ENCODE data around the gene MAB21L4.

MAB21L4 gene

DNA sequence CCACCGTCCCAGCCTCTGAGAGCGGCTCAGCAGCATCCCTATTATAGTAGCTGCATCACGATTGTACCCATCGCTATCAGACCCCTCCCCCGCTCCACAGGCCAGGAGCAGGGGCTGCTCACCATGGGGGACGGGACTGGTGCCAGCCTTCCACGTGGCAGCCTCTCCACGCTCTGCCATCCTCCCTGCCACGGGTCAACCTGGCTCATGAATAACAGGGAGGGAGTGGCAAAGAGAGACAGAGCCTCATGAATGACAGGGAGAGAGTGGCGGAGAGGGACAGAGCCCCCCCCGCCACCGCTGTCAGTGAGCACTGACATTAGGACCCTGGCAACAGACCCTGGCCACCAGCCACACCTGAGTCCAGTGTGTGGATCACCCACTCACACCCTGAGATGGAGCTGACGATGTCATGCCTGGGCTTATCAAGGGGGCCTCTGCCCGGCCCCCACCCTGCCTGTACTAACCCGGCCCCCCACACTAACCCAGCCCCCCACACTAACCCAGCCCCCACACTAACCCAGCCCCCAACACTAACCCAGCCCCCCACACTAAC, 27.1 kb upstream of the MAB21L4 start:
- DNase-seq: no peak

DNA sequence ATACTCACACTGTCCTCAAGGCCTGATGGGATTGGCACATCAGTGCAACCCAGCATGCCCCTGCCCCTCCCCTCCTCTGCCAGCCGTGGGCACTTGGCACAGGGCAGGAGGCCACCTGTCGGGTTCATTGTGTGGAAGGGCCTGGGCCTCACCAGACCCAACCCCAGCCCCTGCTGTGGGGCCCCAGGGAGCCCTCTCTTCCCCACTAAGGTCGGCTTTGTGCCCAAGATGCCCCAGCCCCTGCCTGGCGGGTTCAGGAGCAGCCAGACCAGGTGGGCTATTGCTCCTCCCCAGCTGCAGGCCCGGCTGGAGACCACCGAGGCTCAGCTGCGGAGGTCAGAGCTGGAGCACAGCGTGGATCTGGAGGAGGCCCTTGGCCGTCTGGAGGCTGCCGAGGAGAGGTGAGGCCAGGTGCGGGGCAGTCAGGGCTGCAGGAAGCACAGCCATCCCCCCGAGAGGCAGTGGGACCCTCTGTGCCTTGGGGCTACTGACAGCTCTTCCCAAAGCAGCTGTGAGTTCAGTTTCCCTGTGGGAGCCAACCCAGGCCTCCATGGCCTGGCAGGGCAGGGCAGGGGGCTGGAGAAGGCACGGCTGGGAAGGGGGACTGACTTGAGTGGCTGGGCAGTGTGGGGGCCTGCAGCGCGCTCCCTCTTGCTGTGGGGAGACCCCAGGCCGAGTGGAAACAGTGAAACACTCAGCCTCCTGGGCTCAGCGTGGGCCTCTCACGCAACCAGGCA, 26.5 kb upstream of the MAB21L4 start:
- no peak for DNase-seq

DNA sequence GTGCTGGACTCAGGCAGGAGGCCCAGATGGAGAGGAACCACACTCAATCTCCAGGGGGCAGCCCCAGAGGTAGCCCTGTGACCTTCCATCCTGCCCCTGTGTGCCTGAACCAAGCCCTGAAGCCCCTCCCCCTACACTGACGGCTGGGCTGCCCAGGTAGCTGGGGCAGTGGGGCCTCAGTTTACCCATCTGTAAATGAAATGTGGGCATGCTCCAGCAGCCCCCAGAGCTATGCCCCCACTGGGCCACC, 26.0 kb upstream of the MAB21L4 start:
- no peak for DNase-seq

DNA sequence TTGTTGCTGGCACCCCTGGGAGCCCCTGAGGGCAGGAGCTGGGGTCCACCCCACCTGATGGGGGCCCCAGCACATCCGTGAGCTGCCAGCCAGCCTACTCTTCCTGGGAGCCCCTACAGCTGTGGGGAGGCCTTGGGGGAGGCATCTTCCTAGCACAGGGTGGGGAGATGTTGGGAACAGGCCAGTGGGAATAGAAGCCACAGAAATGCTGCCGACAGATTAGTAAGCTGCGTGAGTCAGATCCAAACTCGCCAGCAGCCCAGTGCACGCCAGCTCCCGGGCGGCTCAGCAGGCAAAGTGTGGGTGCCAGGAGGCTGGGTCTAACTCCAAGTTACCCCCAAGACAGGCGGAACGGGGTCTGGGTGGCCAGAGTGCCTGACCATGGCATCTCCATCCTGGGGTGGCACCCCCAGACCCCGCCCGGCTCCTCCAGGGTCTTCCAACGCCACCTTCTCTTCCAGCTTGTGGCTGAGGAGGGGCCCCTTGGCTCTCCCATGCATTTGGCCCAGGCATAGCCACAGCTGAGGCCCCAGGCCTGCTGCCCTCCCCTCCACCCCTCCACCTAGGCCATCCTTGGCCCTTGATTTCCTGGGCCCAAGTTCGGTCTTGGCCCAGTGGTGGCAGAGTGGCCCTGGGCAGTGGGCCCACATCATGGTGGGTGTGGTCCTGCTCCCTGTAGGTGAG, 25.5 kb upstream of the MAB21L4 start:
- DNase-seq: no peak

DNA sequence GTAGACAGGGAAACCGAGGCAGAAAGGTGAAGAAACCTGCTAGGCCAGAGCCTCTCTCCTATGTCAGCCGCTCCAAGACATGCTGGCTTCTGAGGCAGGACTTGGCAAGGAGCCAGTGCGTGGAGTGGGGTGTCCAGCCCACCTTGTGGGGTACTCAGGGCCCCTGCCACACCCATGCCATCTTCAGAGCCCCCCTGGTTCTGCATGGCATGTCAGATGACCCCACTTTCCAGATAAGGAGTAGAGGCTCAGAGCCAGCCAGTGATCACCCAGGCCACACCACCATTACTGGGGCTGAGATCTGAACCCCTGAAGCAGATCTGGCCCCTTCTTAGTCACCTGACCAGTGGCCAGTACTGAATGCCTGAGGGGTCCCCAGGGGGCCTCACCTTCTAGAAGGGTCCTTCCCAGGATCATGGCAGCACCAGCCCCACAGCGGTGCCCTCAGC, 24.9 kb upstream of the MAB21L4 start:
- DNase-seq: no peak

DNA sequence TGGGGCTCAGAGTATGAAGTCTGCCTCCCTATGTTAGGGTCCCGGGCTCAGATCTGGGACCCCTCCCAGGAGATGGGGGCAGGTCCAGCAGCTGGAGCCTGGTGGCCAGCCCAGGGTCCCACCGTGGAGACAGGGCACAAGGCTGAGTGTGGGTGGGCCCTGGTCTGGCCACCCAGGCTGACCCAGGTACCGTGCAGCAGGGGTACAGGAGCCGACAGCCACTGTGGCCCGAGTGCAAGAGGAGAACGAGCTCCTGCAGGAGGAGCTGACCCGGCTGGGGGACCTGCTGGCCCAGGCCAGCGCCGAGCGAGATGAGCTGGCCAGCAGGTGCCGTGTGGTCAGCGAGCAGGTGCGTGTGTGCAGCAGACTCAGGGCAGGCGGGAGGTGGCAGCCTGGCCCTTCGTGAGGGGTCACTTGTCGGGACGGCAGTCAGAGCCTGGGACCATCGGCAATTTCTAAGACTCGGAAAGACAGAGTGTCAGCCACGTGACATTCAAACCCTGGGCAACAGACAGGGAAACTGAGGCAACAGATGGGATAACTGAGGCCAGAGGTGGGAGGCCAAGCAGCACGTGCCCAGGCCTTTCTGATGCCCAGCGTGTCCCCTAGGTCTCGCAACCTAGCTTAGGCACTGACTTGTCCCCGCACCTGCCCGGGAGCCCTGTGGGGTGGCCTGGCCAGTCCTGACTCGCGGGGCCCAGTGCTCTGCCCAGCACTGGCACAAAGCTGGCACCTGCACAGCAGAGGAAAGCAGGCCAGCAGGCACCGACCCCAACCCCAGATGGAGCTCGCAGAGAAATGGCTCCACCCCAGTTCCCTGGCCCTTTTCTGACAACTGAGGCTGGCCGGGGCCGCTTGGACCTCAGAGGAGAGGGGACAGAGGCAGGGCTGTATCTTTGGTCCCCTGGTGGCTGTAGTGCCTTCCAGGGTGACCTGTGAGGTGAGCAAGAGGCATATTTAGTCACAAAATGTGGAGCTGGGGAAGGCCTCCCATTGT, 24.1 kb upstream of the MAB21L4 start:
- DNase-seq: no peak

DNA sequence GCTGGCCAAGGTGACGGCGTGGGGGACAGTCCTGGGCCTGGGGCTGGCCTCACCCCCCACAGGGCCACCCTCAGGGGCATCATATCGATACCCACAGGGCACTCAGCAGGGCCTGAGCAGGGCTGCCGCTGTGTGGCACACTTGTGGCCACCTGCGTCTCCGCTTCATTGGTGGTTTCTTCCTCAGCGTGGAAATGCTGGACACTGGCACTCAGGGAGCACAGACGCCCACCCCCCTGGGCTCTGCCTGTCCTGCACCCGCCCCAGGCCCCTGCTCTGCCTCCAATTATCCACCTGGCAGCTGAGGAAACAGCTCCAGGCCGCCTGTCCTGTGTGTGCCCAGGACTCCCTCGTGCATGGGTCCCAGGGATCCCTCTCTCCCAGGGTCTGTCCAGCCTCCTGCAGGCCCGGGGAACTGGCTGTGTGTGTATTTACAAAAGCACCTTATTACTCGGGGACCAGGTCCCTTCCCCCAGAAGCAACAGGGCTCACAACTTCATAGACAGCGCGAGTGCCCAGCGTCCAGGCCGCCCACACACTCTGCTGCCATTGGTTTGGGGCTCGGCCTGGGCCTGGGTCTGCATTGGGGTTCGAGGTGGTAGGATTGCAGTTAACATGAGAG, 23.3 kb upstream of the MAB21L4 start:
- DNase-seq: no peak

DNA sequence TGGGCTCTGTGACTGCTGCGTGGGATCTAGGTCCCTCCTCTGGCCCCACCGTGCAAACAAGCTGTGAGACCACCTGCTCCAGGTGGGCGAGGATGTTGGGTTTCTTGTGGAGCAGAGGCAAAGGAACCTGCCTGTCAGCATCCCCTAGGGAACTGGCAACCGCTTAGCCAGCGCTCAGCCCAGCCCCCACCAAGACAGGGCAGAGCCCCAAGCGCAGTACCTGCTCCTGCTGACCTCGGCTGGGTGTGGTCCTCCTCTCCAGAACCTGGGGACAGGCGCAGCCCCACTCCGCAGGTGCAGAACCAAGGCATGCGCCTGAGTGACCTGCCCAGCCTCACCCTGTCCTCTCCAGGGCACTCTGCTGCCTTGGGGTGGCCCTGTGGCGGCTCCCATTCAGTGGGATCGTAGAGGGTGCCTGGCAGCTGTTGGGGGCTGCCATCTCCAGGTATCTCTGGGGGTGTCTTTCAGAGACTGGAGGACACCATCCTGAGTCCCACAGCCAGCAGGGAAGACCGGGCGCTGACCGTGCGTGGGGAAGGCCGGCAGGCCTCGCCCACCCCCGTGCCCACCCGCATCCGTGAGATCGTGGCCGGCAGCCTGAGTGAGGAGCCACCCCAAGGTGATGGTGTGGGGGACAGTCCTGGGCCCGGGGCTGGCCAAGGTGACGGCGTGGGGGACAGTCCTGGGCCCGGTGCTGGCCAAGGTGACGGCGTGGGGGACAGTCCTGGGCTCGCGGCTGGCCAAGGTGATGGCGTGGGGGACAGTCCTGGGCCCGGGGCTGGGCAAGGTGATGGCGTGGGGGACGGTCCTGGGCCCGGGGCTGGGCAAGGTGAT, 22.5 kb upstream of the MAB21L4 start:
- no peak for DNase-seq

DNA sequence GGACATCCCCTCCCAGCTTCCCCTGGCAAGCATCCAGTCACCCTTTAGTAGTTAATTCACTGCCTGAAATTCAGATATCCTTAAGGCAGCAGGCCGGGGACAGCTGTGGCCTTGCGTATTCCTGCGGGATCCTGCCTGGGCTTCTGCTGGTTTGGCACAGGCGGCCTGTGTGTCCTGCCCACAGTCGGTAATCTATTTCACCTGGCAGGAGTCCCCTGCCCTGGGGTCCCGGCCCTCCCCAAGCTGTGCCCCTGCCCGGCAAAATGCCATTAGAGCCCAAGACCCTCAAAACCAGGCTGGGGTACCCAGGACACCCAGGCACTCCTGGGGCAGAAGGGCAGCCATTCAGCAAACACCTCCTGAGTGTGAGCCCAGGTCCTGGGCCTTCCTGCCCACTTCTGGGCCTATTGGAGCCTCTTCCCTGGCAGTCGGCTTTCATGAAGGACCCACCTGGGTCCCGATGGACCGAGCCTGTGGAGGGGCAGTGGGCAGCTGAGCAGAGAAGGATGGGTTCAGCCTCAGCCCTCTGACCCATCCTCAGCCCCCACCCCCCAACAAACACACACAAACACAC, 21.8 kb upstream of the MAB21L4 start:
- no peak for DNase-seq

DNA sequence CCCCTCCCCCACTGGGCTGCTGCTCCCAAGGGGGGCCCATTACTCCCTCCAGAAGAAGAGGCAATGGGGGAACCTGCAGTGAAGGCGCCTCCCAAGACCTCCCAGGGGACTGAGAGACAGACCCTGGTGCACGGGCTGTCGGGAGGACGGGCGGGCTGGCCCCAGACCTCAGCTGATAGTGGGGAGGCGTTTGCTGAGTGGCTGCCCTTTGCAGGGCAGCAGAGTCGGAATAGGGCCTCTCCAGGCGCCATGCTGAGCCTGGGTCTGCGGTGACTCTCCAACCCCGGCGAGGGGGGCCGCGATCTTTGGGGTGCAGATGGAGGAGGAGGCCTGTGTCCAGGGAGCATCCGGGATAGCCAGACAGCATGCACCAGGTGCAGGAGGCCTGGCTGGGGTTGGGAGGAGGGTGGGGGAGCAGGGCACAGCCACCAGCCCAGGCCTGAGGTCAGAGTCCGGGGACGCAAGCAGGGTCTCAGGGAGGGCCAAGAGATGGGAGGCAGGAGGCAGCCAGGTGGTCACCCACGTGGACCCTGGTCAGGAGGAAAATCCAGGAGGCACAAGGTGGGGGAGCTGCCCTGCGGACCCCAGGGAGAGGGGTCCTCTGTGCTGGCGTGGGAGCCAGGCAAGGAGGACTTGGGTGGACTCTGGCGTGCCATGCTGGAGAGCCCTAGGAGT, 21.2 kb upstream of the MAB21L4 start:
- no peak for DNase-seq

DNA sequence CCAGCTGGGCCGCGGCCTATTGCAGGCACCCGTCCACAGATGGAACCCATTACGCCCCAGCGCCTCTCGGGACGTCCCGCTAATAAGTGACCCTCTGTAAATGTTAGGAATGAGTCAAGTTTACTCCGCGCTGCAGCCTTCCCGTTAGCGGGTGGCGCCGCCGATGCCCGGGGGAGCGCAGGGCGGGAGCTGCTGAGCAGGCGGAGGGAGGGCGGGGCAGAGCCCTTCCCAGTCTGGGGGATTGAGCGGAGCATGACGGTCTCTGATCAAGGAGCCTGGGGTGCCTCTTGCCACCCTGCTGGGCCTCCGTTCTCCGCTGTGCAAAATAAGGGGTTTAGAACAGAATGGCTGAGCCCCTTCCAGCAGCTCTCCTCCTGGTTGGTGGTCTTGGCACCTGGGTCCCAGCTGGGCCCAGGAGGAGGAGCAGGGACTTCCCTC, 20.6 kb upstream of the MAB21L4 start:
- DNase-seq: no peak

DNA sequence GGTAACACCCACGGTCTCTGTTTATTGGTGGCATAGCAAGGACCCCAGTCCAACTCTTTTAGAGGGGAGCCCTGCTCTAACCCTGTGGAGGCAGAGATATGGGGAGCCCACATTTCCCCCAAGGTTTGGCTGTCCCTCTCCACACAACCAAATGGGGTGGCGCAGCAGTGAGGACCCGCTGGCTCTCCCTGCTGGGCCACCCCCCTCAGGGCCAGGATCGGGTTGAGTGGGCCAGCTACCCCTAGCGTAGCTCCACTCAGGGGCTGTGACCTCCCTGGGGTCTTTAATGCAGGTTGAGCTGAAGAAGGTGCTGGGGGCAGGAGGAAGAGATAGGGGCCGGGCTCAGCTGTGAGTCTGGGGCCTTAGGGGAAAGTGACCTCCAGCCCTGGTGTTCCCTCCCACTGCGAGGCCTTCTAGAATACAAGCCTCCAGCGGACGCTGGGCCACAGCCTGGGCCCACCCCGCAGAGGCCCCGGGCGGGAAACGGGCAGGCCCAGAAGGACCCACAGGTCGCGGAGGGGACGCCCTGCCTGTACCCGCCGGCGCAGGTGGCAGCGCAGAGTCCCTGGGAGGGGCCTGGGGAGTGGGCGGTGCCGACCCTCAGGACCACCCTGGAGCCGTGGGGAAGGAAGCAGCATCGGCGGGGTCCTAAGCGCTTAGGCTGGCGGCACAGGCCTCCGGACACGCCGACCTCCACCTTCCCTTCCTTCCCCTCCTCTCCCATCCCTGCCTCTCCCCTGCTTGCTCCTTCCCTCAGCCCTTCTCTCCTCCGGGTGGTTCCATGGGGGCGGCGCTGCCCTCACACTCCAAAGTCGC, 19.8 kb upstream of the MAB21L4 start:
- DNase-seq: no peak

DNA sequence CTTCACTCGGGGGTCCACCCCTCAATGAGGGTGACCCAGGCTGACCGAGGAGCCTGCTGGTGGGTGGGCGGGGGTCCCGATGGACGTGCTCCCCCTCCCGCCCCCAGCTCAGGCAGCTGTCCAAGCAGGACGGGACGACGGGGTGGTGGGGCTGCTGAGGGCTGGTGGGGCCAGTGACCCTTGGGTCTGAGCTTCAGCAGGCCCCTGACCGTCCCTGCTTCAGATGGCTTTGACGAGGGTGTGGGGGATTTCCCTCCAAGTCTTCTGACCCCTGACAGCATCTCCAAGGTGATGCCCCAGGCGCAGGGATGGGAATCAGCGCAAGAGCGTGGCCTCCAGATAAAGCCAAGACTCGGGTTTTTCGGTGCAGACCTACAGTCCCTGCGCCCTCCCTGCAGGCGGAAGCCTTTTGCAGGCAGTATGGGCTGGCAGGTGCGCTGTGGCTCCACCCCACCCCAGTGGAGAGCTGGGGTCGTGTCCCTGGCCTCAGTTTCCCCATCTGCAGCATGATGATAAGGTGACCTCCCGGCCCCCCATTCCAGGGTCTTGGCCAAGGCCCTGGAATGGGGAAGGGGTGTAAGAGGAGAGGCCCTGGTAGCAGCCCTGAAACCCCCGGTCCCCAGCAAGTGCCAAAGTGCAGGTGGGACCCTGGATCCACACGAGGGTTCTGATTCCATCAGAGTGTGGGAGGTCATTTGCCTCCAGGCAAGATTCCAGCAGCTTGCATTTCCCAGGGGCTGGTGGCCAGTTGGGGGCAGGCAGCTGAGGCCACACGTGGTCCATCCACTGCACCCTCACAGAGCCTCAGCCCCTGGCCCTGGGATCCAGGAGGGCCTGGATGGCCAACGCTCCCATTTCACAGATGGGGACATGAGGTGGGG, 18.9 kb upstream of the MAB21L4 start:
- DNase-seq: no peak

DNA sequence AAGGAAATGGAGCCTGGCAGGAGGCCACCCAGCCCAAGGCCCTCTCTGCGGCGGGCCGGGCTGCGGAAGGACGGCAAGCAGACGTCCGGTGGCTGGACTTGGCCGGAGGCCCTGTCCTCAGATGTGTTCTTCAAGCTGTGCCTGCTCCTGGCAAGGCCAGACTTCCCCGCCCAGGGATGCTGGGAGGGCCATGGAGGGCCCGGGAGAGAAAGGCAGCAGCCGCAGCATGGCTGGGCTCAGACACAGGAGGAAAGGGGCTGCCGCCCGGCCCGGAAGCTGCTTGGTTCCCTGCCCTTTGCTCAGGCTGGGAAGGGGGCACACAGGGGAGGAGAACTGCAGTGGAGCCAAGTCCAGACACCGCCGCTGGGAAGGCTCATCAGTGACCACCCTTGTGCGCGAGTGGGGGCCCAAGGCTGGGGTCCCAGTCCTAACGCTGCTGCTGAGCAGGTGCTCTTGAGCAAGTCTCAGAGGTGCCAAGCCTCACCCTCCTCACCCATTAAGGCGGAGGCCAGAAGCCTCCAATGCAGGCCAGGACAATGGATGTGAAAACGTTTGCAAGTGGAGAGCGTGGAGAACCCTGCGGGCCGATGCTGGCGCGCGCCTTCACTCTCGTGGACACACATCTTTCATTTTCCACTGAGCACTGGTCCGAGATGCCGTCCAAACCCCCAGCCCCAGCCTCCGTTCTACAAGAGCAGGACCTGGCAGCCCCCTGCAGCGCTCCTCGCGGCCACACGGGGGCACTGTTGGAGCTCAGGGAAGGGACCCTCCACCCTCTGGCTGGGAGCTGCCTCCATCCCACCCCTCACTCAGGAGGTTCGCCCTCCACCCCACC, 18.1 kb upstream of the MAB21L4 start:
- DNase-seq: peak; percentile 28

DNA sequence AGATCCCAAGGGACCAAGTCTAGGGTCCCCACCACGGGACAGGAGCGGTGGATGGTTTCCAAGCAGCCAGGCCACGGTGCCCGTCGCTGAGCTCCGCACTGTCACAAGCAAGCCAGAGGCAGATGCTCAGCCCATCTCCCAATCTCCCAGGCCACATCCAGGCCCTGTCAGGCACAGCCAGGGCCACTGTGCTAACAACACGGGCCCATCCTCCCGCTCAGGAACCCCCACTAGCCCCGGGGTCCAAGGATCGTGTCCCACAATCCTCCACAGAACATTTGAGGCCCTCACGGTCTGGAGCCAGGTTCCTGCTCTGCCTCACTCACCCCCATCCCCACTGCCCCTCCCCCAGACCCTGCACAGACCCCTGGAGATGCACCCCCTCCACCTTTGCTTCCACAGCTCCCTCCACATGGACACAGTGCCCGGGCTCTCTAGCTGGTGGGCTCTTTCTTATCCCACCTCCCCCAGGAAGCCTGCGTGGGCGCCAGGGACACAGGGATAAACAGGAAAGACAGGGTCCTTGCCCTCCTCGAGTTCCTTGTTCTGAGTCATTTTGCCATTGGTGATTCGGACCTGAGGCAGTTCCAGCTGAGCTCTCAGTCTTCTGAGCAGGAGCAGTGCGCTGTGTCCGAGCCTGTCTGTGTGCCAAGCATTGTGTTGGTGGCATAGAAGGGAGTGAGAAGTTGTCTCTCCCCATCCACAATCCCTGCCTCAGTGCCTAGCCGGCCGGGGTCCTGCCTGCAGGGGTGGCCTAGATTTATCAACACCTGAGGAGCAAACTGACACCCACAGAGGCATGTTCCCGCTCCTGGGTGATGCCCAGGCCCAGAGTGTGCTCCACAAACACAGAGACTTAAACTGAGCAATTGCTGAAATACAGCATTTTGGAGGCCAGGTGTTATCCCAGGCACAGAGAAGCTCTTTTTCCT, 17.2 kb upstream of the MAB21L4 start:
- DNase-seq: no peak

DNA sequence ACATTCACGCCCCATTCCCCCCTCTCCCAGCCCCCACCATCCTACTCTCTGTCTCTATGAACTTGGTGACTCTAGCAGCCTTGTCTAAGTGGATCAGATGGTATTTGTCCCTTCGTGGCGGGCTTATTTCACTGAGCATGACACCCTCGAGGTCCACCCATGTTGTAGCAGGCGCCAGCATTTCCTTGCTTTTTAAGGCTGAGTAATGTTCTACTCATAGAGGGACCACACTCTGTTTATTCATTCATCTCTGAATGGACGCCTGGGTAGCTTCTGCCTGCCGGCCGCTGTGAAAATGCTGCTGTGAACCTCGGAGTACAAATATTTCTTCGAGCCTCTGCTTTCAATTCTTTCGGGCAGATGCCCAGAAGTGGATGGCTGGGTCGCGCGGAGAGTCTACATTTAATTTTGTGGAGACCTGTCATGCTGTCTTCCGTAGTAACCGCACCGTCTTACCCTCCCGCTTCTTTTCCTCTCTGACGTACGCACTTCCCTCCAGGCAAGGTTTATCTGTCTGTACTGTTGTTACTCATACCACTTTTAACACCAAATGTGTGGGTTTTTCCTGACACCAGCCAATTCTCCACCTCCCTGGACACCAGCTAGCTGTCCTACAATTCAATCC, 15.8 kb upstream of the MAB21L4 start:
- no peak for DNase-seq

Measured in NCI-H748 treated with DMSO at 0.1 percent for 48 hours (cell line).